Measurements from ENCODE around the gene POU3F2.

Gene POU3F2

GRCh38 chr6:98842342-98843180 is 8.2 kb downstream of the POU3F2 start:
- no peak for TF ChIP-seq JUND (IDR thresholded peaks at IDR 0.05; ENCODE audit: low read depth)
- DNase-seq (ENCODE audit: low read depth in 1 of 2, low spot score in 1 of 2): no peak
- in situ Hi-C loops (cut with HindIII; ENCODE audit: low pct_unique_long_range_greater_than_20kb, low sequenced_read_pairs): no loop called here

- DNase-seq (ENCODE audit: low read depth in 1 of 2, low spot score in 1 of 2): no peak
- in situ Hi-C loops (cut with HindIII; ENCODE audit: low pct_unique_long_range_greater_than_20kb, low sequenced_read_pairs): no loop called here
- no peak for TF ChIP-seq JUND (IDR thresholded peaks at IDR 0.05; ENCODE audit: low read depth)
These were observed 9.2 kb downstream of the POU3F2 start for GRCh38 chr6:98843271-98844243.

- no peak for TF ChIP-seq JUND (IDR thresholded peaks at IDR 0.05; ENCODE audit: low read depth)
- DNase-seq (ENCODE audit: low read depth in 1 of 2, low spot score in 1 of 2): no peak
- in situ Hi-C loops (cut with HindIII; ENCODE audit: low pct_unique_long_range_greater_than_20kb, low sequenced_read_pairs): no loop called here
These were observed 10.2 kb downstream of the POU3F2 start for GRCh38 chr6:98844244-98845210.

GRCh38 chr6:98845211-98846020 is 11.0 kb downstream of the POU3F2 start:
- in situ Hi-C loops (cut with HindIII; ENCODE audit: low pct_unique_long_range_greater_than_20kb, low sequenced_read_pairs): no loop called here
- TF ChIP-seq JUND (IDR thresholded peaks at IDR 0.05; ENCODE audit: low read depth): no peak
- DNase-seq (ENCODE audit: low read depth in 1 of 2, low spot score in 1 of 2): peak; percentile 81 to 84

- DNase-seq (ENCODE audit: low read depth in 1 of 2, low spot score in 1 of 2): no peak
- in situ Hi-C loops (cut with HindIII; ENCODE audit: low pct_unique_long_range_greater_than_20kb, low sequenced_read_pairs): no loop called here
- no peak for TF ChIP-seq JUND (IDR thresholded peaks at IDR 0.05; ENCODE audit: low read depth)
These were observed 11.6 kb downstream of the POU3F2 start for GRCh38 chr6:98846021-98846380.

- no peak for DNase-seq (ENCODE audit: low read depth in 1 of 2, low spot score in 1 of 2)
- no peak for TF ChIP-seq JUND (IDR thresholded peaks at IDR 0.05; ENCODE audit: low read depth)
- in situ Hi-C loops (cut with HindIII; ENCODE audit: low pct_unique_long_range_greater_than_20kb, low sequenced_read_pairs): no loop called here
These were observed 13.0 kb downstream of the POU3F2 start for GRCh38 chr6:98847416-98847778.

- TF ChIP-seq JUND (IDR thresholded peaks at IDR 0.05; ENCODE audit: low read depth): no peak
- DNase-seq (ENCODE audit: low read depth in 1 of 2, low spot score in 1 of 2): no peak
- in situ Hi-C loops (cut with HindIII; ENCODE audit: low pct_unique_long_range_greater_than_20kb, low sequenced_read_pairs): no loop called here
These were observed 13.6 kb downstream of the POU3F2 start for GRCh38 chr6:98847779-98848538.

GRCh38 chr6:98848539-98849242 is 14.3 kb downstream of the POU3F2 start:
- in situ Hi-C loops (cut with HindIII; ENCODE audit: low pct_unique_long_range_greater_than_20kb, low sequenced_read_pairs): no loop called here
- no peak for DNase-seq (ENCODE audit: low read depth in 1 of 2, low spot score in 1 of 2)
- no peak for TF ChIP-seq JUND (IDR thresholded peaks at IDR 0.05; ENCODE audit: low read depth)

- no peak for DNase-seq (ENCODE audit: low read depth in 1 of 2, low spot score in 1 of 2)
- no peak for TF ChIP-seq JUND (IDR thresholded peaks at IDR 0.05; ENCODE audit: low read depth)
- in situ Hi-C loops (cut with HindIII; ENCODE audit: low pct_unique_long_range_greater_than_20kb, low sequenced_read_pairs): no loop called here
These were observed 30.1 kb downstream of the POU3F2 start for GRCh38 chr6:98864497-98864896.

- in situ Hi-C loops (cut with HindIII; ENCODE audit: low pct_unique_long_range_greater_than_20kb, low sequenced_read_pairs): no loop called here
- TF ChIP-seq JUND (IDR thresholded peaks at IDR 0.05; ENCODE audit: low read depth): peak; percentile 85
- DNase-seq (ENCODE audit: low read depth in 1 of 2, low spot score in 1 of 2): peak in 1 of 2 experiments; percentile 88
These were observed 36.7 kb downstream of the POU3F2 start for GRCh38 chr6:98871057-98871456.
